ENCODE measurements around the gene RAB23.

DNA sequence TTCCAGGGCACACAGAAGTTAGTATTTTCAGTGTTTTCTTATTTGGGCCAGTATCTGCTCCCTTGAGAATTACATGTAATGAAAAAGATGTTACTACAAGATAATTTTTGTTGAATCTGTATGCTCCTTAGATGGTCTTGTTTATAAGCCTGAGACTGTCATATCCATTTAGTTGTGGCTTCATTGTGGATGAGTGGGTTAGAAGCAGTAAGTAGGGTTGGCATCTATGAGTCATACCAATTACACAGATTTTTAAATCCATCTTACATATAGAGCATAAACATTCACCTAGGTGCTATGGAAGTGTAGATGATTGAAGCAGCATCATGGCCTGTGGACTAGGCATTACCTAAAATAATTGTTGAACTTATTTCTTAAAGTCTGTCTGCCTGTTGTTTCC lies 63.4 kb downstream of the RAB23 start:
- no peak for TF ChIP-seq CTCF (IDR thresholded peaks at IDR 0.05; ENCODE audit: insufficient read depth, low read length, poor library complexity, severe bottlenecking)
- no peak for TF ChIP-seq EZH2phosphoT487 (conservative IDR thresholded peaks at IDR 0.05; ENCODE audit: low read length)
